Measurements from ENCODE around the gene CYP46A1.

- TF ChIP-seq CTCF (tag by site-specific recombination; IDR thresholded peaks at IDR 0.05) (no peak), ZNF596 (tag by site-specific recombination; IDR thresholded peaks at IDR 0.05) (no peak), ZBTB1 (tag by site-specific recombination; IDR thresholded peaks at IDR 0.05) (no peak), ZNF398 (tag by site-specific recombination; IDR thresholded peaks at IDR 0.05) (no peak), MYNN (tag by site-specific recombination; IDR thresholded peaks at IDR 0.05; ENCODE audit: borderline replicate concordance) (no peak), ZEB2 (tag by site-specific recombination; IDR thresholded peaks at IDR 0.05) (no peak)
- TF ChIP-seq, protein P1, sequence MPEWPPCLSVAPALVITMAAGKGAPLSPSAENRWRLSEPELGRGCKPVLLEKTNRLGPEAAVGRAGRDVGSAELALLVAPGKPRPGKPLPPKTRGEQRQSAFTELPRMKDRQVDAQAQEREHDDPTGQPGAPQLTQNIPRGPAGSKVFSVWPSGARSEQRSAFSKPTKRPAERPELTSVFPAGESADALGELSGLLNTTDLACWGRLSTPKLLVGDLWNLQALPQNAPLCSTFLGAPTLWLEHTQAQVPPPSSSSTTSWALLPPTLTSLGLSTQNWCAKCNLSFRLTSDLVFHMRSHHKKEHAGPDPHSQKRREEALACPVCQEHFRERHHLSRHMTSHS (tag by site-specific recombination; IDR thresholded peaks at IDR 0.05), result no peak
- TF ChIP-seq, protein P2, sequence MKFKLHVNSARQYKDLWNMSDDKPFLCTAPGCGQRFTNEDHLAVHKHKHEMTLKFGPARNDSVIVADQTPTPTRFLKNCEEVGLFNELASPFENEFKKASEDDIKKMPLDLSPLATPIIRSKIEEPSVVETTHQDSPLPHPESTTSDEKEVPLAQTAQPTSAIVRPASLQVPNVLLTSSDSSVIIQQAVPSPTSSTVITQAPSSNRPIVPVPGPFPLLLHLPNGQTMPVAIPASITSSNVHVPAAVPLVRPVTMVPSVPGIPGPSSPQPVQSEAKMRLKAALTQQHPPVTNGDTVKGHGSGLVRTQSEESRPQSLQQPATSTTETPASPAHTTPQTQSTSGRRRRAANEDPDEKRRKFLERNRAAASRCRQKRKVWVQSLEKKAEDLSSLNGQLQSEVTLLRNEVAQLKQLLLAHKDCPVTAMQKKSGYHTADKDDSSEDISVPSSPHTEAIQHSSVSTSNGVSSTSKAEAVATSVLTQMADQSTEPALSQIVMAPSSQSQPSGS (tag by site-specific recombination; IDR thresholded peaks at IDR 0.05; ENCODE audit: low read depth), result no peak
These were observed 47.7 kb downstream of the CYP46A1 start for GRCh38 chr14:99731547-99732435.
